T-helper 9 cell (primary cell): ENCODE measurements around the gene CD1C.
A peak's percentile ranks its signal among the peaks of the same experiment; 100 is the strongest.
"Not testable (repeated sequence)": the region's sequence is repeated elsewhere in the genome, so short reads cannot be mapped to it uniquely, and the experiment has no call there.

Experiments
- DNase-seq: peaks from one replicate; pipeline ENCODE4 v3.0.0-alpha.2; 2020
- total RNA-seq, 2 donors: gene quantifications; one replicate each; lab custom pipeline; 2026; lab: John Stamatoyannopoulos, UW

The CD1C gene
- 0 to 0.48 reads per million in 2 donors for total RNA-seq

- DNase-seq = no peak
Measured at GRCh38 chr1:158289811-158290210, at the start of gene CD1C. TSS of gene CD1C (plus strand) at chr1:158289923. CDS start at chr1:158290065, 142 bp downstream.

GRCh38 chr1:158246650-158247049 is 43.1 kb upstream of the CD1C start:
- DNase-seq = no peak

GRCh38 chr1:158248118-158248517 is 41.6 kb upstream of the CD1C start:
- peak; percentile 5 for DNase-seq

- DNase-seq = no peak
Measured at GRCh38 chr1:158248771-158249170, 41.0 kb upstream of the CD1C start.

- no peak for DNase-seq
Measured at GRCh38 chr1:158249646-158250045, 40.1 kb upstream of the CD1C start.

- DNase-seq = no peak
Measured at GRCh38 chr1:158251163-158251562, 38.6 kb upstream of the CD1C start.

- DNase-seq = no peak
Measured at GRCh38 chr1:158255656-158256055, 34.1 kb upstream of the CD1C start.

- not testable (repeated sequence) for DNase-seq
Measured at GRCh38 chr1:158256747-158257146, 33.0 kb upstream of the CD1C start.

- DNase-seq = no peak
Measured at GRCh38 chr1:158257888-158258287, 31.8 kb upstream of the CD1C start.

GRCh38 chr1:158259117-158259516 is 30.6 kb upstream of the CD1C start:
- no peak for DNase-seq

- no peak for DNase-seq
Measured at GRCh38 chr1:158272681-158273080, 17.0 kb upstream of the CD1C start.

GRCh38 chr1:158274797-158275196 is 14.9 kb upstream of the CD1C start:
- DNase-seq = no peak

GRCh38 chr1:158282421-158282820 is 7.3 kb upstream of the CD1C start:
- DNase-seq = not testable (repeated sequence)

GRCh38 chr1:158283965-158284364 is 5.8 kb upstream of the CD1C start:
- no peak for DNase-seq

GRCh38 chr1:158285756-158286241 is 3.9 kb upstream of the CD1C start:
- no peak for DNase-seq

- DNase-seq = no peak
Measured at GRCh38 chr1:158286487-158286886, 3.2 kb upstream of the CD1C start.

GRCh38 chr1:158286941-158287346 is 2.8 kb upstream of the CD1C start:
- DNase-seq = no peak

GRCh38 chr1:158290321-158290844 is 660 bp downstream of the CD1C start:
- DNase-seq = no peak

GRCh38 chr1:158295791-158296190 is 6.1 kb downstream of the CD1C start:
- DNase-seq = no peak

GRCh38 chr1:158310623-158311022 is 20.9 kb downstream of the CD1C start:
- DNase-seq = no peak

GRCh38 chr1:158311066-158311465 is 21.3 kb downstream of the CD1C start:
- no peak for DNase-seq

GRCh38 chr1:158323866-158324265 is 34.1 kb downstream of the CD1C start:
- no peak for DNase-seq

- DNase-seq = no peak
Measured at GRCh38 chr1:158324395-158324794, 34.7 kb downstream of the CD1C start.

GRCh38 chr1:158327481-158327880 is 37.8 kb downstream of the CD1C start:
- DNase-seq = no peak

GRCh38 chr1:158328426-158328825 is 38.7 kb downstream of the CD1C start:
- no peak for DNase-seq
